Glutamatergic neuron (in vitro differentiated cells): Measurements from ENCODE around the gene DDO. TPM values are rescaled to one million over a fixed set of nuclear protein-coding genes. Genes with fewer than 3 reads are reported as not detected.

Source experiments
- DNase-seq: peaks from one replicate; pipeline ENCODE4 v3.0.0; 2022
- H3K27ac Mint-ChIP-seq: one replicate; pipeline ENCODE4 v1.8.0; 2020; ENCODE audit warnings: mild to moderate bottlenecking, mixed read lengths, inconsistent platforms; ENCODE audit not compliant: unreplicated experiment
- H3K27me3 Mint-ChIP-seq: one replicate; pipeline ENCODE4 v1.8.0; 2020; ENCODE audit warnings: mild to moderate bottlenecking, moderate library complexity, mixed read lengths, inconsistent platforms; ENCODE audit not compliant: unreplicated experiment
- H3K36me3 Mint-ChIP-seq: one replicate; pipeline ENCODE4 v1.8.0; 2020; ENCODE audit warnings: mild to moderate bottlenecking, mixed read lengths, inconsistent platforms; ENCODE audit not compliant: unreplicated experiment
- H3K4me1 Mint-ChIP-seq: one replicate; pipeline ENCODE4 v1.8.0; 2020; ENCODE audit warnings: mild to moderate bottlenecking, low read depth, mixed read lengths, inconsistent platforms; ENCODE audit not compliant: unreplicated experiment
- H3K4me3 Mint-ChIP-seq: one replicate; pipeline ENCODE4 v1.8.0; 2020; ENCODE audit warnings: mild to moderate bottlenecking, mixed read lengths, inconsistent platforms; ENCODE audit not compliant: unreplicated experiment
- H3K9me3 Mint-ChIP-seq: one replicate; pipeline ENCODE4 v1.8.0; 2020; ENCODE audit warnings: mild to moderate bottlenecking, moderate library complexity, mixed read lengths, inconsistent platforms; ENCODE audit not compliant: unreplicated experiment
- CTCF ChIP-seq: fragments of 200-600 bp; sonication (generic); IDR thresholded peaks from one replicate; pipeline ENCODE4 v1.5.0; 2021; ENCODE audit not compliant: partially characterized antibody, unreplicated experiment
- total RNA-seq: library from RNA; stranded (reverse); fragmentation: NEBNext Ultra II Directional; extraction: Animal tissue kit (Norgen Biotek cat#: 25700); gene quantifications from one replicate; pipeline ENCODE4 v1.2.1, GENCODE V29; 2021; ENCODE audit not compliant: unreplicated experiment

The DDO gene
- total RNA-seq, 1 donor from 2014 or later: not detected

DNA sequence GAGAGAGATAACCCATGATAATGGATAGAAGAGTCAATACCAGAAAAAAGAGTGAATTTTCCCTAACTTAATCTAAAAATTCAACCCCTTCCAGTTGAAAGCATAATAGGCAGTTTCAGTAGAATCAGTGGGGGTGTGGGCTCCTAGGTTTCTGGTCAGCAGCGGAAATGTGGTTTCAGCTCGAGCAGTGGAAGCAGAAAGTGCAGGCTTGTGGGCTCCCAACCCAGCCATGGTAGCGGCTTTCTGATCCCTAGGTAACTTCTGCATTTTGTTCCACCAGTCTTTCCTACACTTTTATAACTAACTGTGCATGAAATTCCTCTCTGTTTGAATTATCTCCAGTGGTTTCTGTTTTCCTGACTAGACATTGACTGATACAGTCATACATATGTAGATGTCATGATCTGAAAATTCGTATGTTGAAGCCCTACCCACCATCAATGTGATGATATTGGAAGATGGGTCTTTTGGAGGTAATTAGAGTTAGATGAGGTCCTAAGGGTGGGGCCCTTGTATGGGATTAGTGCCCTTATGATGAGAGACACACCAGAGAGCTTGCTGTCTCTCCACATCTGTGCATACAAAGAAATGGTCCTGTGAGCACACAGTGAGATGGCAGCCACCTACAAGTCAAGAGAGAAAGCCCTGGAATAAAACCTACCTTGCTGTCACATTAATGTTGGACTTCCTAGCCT lies 6.5 kb upstream of the DDO start:
- Mint-ChIP-seq H3K27ac (no peak overlapping the region), H3K4me3 (no peak overlapping the region), H3K9me3 (no peaks in the 10 kb centered on the region), H3K27me3 (peaks cover 1% of the 10 kb centered on the region), H3K4me1 (no peaks in the 10 kb centered on the region), H3K36me3 (peaks cover 7% of the 10 kb centered on the region)
- no peak for TF ChIP-seq CTCF
- no peak for DNase-seq

DNA sequence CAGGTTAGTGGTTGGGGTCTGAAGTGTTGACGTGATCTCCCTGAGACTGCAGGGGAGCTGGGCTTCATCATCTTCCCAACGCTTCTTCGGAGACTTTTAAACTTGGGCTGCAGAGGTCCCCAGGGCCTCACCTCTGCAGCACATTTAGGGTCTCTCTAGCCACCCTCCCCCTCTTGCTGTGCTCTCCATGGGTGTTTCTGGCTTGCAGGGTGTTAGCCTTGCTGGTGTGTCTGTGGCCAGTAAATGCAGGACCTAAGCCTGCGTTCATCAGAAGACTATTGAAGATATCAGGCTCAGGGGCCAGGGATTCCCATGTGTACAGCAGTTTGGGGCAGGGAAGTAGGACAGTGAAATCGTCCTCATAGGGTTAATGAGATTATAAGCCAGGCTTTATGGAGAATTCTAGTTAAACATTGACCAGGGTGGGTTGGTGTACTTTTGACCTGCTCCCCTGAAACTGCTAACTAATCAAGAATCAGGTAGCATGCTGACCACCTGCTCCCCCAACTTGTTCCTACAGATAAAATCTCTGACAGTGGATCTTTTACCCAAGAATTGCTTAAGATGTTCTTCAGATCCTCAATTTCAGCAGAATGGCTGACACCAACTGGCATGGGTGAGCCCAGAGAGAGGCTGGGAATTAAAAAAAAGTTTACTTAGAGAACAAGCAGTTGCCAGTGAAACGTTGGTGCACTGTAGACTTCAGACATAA lies 3.8 kb upstream of the DDO start:
- Mint-ChIP-seq H3K9me3 (no peaks in the 10 kb centered on the region), H3K27me3 (peaks cover 1% of the 10 kb centered on the region), H3K36me3 (peaks cover 7% of the 10 kb centered on the region), H3K4me1 (no peaks in the 10 kb centered on the region), H3K27ac (no peak overlapping the region), H3K4me3 (no peak overlapping the region)
- DNase-seq: no peak
- TF ChIP-seq CTCF: no peak

GRCh38 chr6:110418594-110418993 lies 3.2 kb upstream of the DDO start:
- Mint-ChIP-seq H3K27ac (no peak overlapping the region), H3K4me3 (no peak overlapping the region), H3K9me3 (no peaks in the 10 kb centered on the region), H3K36me3 (peaks cover 7% of the 10 kb centered on the region), H3K27me3 (peaks cover 1% of the 10 kb centered on the region), H3K4me1 (no peaks in the 10 kb centered on the region)
- TF ChIP-seq CTCF: no peak
- no peak for DNase-seq

- Mint-ChIP-seq H3K27ac (no peak overlapping the region), H3K4me1 (no peaks in the 10 kb centered on the region), H3K9me3 (no peaks in the 10 kb centered on the region), H3K27me3 (peaks cover 2% of the 10 kb centered on the region), H3K36me3 (no peaks in the 10 kb centered on the region), H3K4me3 (no peak overlapping the region)
- DNase-seq: no peak
- no peak for TF ChIP-seq CTCF
These were observed 706 bp downstream of the DDO start for GRCh38 chr6:110414669-110415068.

GRCh38 chr6:110412360-110412759 lies 3.0 kb downstream of the DDO start:
- no peaks in the 10 kb centered on the region for H3K36me3 Mint-ChIP-seq
- no peak for TF ChIP-seq CTCF
- DNase-seq: no peak
- H3K9me3 Mint-ChIP-seq: no peaks in the 10 kb centered on the region
- H3K27ac Mint-ChIP-seq: no peak overlapping the region
- H3K4me1 Mint-ChIP-seq: no peaks in the 10 kb centered on the region
- no peak overlapping the region for H3K4me3 Mint-ChIP-seq
- peaks cover 2% of the 10 kb centered on the region for H3K27me3 Mint-ChIP-seq
